ENCODE measurements around the gene ORAI2.

DNA sequence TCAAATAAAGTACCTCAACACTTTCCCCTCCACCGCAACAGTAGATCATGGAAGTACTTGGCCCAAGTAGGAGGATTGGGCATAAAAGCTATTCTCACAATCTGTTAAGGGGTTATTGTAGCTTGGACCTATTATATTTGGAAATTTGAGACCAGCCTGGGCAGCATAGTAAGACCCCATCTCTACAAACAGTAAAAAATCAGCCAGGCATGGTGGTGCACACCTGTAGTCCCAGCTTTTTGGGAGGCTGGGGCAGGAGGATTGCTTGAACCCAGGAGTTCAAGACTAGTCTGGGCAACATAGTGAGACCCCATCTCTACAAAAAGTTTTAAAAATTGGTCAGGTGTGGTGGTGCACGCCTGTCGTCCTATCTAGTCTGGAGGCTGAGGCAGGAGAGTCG, 24.0 kb upstream of the ORAI2 start:
- TF ChIP-seq CTCF (IDR thresholded peaks at IDR 0.05) (no peak), POLR2AphosphoS5 (IDR thresholded peaks at IDR 0.05; ENCODE audit: low read depth, low read length) (no peak), REST (IDR thresholded peaks at IDR 0.05; ENCODE audit: insufficient read depth in 1 of 2, low read depth in 2 of 2, low read length in 1 of 2) (no peak), TCF7L2 (IDR thresholded peaks at IDR 0.05; ENCODE audit: low read depth, low read length) (no peak), SIN3A (IDR thresholded peaks at IDR 0.05; ENCODE audit: borderline replicate concordance, insufficient read depth, low read depth, low read length) (no peak)
